ENCODE data around the gene MYO1A. TPM values are rescaled to one million over a fixed set of nuclear protein-coding genes. Genes with fewer than 3 reads are reported as not detected.
A peak's percentile ranks its signal among the peaks of the same experiment; 100 is the strongest.

MYO1A gene
- total and polyA plus RNA-seq, 2 of the 13 experiments (the other 11 are each of a cell fraction or from before 2014, with no cell fraction given) = 5.3 to 6.0 TPM

DNA sequence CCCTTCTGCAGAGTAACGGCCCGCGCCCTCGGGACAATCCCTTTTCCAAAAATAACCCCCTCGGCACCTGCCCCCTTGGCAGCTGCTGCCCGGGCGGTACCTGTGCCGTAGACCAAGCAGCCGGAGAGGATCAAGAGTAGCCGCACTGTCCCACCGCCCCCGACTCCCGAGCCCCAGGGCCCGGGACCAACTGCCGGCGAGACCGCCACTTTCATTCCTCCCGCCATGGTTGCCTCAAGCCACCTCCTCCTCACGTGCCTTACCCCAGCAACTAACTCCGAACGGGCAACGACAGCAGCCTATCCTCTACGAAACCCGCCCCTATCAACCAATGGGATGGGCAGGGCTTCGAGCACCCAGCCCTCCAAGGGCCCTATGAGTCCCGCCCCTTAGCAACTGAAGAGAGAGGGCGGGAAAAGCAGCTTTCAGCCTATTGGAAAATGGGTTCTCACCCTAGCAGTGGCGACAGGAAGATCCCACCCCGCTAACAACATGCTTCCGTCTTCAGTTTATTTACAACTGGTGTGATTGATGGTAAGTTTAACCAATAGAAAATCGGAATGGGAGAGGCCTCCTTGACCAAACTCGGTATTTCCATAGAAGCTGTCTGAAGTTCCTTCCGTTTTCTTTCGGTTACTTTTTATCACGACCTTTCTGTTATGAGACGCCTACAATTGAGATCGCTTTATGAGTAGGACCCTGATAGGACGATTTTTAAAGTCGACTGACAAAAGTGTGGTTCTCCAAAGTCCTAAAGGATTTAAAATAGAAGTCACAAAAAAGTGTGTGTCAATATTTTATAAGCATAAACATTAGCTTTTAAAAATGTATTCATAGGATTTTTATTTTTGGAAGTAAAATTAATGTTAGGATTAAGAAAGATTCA lies 28.8 kb upstream of the MYO1A start, which contains the start of gene NEMP1 (continued):
- TF ChIP-seq ZSCAN29 (CRISPR knock-in tag; conservative IDR thresholded peaks at IDR 0.05) (no peak), WIZ (CRISPR knock-in tag; IDR thresholded peaks at IDR 0.05) (no peak), KMT2A (CRISPR knock-in tag; IDR thresholded peaks at IDR 0.05) (peak; percentile 15; the same call in 1 of the 2 replicates), NFKBIZ (CRISPR knock-in tag; IDR thresholded peaks at IDR 0.05) (no peak), PRPF4 (IDR thresholded peaks at IDR 0.05; ENCODE audit: low read depth, low read length, poor library complexity, severe bottlenecking) (no peak), ZNF570 (CRISPR knock-in tag; IDR thresholded peaks at IDR 0.05; ENCODE audit: borderline replicate concordance) (no peak), ZNF564 (CRISPR knock-in tag; IDR thresholded peaks at IDR 0.05) (no peak), MYC (CRISPR knock-in tag; IDR thresholded peaks at IDR 0.05; ENCODE audit: borderline replicate concordance) (peak; percentile 43; the same call in 1 of the 2 replicates), AHR (CRISPR knock-in tag; IDR thresholded peaks at IDR 0.05) (no peak), FLYWCH1 (CRISPR knock-in tag; IDR thresholded peaks at IDR 0.05) (no peak), ZFP36L1 (CRISPR knock-in tag; IDR thresholded peaks at IDR 0.05) (peak; percentile 71)
- TF ChIP-seq, protein P1, sequence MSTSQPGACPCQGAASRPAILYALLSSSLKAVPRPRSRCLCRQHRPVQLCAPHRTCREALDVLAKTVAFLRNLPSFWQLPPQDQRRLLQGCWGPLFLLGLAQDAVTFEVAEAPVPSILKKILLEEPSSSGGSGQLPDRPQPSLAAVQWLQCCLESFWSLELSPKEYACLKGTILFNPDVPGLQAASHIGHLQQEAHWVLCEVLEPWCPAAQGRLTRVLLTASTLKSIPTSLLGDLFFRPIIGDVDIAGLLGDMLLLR (CRISPR knock-in tag; IDR thresholded peaks at IDR 0.05) = peak; percentile 61; the same call in 1 of the 2 replicates
- TF ChIP-seq, protein P2, sequence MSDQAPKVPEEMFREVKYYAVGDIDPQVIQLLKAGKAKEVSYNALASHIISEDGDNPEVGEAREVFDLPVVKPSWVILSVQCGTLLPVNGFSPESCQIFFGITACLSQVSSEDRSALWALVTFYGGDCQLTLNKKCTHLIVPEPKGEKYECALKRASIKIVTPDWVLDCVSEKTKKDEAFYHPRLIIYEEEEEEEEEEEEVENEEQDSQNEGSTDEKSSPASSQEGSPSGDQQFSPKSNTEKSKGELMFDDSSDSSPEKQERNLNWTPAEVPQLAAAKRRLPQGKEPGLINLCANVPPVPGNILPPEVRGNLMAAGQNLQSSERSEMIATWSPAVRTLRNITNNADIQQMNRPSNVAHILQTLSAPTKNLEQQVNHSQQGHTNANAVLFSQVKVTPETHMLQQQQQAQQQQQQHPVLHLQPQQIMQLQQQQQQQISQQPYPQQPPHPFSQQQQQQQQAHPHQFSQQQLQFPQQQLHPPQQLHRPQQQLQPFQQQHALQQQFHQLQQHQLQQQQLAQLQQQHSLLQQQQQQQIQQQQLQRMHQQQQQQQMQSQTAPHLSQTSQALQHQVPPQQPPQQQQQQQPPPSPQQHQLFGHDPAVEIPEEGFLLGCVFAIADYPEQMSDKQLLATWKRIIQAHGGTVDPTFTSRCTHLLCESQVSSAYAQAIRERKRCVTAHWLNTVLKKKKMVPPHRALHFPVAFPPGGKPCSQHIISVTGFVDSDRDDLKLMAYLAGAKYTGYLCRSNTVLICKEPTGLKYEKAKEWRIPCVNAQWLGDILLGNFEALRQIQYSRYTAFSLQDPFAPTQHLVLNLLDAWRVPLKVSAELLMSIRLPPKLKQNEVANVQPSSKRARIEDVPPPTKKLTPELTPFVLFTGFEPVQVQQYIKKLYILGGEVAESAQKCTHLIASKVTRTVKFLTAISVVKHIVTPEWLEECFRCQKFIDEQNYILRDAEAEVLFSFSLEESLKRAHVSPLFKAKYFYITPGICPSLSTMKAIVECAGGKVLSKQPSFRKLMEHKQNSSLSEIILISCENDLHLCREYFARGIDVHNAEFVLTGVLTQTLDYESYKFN (CRISPR knock-in tag; conservative IDR thresholded peaks at IDR 0.05) = no peak; the same call in 1 of the 2 replicates
- TF ChIP-seq, protein P3, sequence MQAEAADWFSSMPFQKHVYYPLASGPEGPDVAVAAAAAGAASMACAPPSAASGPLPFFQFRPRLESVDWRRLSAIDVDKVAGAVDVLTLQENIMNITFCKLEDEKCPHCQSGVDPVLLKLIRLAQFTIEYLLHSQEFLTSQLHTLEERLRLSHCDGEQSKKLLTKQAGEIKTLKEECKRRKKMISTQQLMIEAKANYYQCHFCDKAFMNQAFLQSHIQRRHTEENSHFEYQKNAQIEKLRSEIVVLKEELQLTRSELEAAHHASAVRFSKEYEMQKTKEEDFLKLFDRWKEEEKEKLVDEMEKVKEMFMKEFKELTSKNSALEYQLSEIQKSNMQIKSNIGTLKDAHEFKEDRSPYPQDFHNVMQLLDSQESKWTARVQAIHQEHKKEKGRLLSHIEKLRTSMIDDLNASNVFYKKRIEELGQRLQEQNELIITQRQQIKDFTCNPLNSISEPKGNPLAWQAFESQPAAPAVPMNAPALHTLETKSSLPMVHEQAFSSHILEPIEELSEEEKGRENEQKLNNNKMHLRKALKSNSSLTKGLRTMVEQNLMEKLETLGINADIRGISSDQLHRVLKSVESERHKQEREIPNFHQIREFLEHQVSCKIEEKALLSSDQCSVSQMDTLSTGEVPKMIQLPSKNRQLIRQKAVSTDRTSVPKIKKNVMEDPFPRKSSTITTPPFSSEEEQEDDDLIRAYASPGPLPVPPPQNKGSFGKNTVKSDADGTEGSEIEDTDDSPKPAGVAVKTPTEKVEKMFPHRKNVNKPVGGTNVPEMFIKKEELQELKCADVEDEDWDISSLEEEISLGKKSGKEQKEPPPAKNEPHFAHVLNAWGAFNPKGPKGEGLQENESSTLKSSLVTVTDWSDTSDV (CRISPR knock-in tag; IDR thresholded peaks at IDR 0.05) = no peak; the same call in 1 of the 2 replicates
- TF ChIP-seq, protein P4, sequence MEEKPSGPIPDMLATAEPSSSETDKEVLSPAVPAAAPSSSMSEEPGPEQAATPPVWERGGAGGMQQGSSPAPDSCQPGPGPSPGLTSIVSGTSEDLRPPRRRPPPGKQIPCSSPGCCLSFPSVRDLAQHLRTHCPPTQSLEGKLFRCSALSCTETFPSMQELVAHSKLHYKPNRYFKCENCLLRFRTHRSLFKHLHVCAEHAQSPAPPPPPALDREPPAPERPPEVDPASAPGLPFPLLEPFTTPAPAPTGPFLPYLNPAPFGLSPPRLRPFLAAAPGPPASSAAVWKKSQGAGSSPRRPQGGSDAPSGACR (CRISPR knock-in tag; IDR thresholded peaks at IDR 0.05) = no peak
- TF ChIP-seq, protein P5, sequence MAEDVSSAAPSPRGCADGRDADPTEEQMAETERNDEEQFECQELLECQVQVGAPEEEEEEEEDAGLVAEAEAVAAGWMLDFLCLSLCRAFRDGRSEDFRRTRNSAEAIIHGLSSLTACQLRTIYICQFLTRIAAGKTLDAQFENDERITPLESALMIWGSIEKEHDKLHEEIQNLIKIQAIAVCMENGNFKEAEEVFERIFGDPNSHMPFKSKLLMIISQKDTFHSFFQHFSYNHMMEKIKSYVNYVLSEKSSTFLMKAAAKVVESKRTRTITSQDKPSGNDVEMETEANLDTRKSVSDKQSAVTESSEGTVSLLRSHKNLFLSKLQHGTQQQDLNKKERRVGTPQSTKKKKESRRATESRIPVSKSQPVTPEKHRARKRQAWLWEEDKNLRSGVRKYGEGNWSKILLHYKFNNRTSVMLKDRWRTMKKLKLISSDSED (CRISPR knock-in tag; IDR thresholded peaks at IDR 0.05) = no peak
- TF ChIP-seq, protein P6, sequence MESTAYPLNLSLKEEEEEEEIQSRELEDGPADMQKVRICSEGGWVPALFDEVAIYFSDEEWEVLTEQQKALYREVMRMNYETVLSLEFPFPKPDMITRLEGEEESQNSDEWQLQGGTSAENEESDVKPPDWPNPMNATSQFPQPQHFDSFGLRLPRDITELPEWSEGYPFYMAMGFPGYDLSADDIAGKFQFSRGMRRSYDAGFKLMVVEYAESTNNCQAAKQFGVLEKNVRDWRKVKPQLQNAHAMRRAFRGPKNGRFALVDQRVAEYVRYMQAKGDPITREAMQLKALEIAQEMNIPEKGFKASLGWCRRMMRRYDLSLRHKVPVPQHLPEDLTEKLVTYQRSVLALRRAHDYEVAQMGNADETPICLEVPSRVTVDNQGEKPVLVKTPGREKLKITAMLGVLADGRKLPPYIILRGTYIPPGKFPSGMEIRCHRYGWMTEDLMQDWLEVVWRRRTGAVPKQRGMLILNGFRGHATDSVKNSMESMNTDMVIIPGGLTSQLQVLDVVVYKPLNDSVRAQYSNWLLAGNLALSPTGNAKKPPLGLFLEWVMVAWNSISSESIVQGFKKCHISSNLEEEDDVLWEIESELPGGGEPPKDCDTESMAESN (CRISPR knock-in tag; conservative IDR thresholded peaks at IDR 0.05) = peak; percentile 73

All from HepG2 (cell line).